Ishikawa (cell line): ENCODE results near the gene CMTM1.
A peak's percentile ranks its signal among the peaks of the same experiment; 100 is the strongest.

Experiments
- CEBPB ChIP-seq: IDR thresholded peaks from 2 replicates; pipeline ENCODE4 v1.6.1; 2012
- CREB1 ChIP-seq: IDR thresholded peaks from 2 replicates; pipeline ENCODE4 v1.6.1; 2012; ENCODE audit warnings: low read depth
- EGR1 ChIP-seq: IDR thresholded peaks from 2 replicates; pipeline ENCODE4 v1.6.1; 2012
- EP300 ChIP-seq: IDR thresholded peaks from 2 replicates; pipeline ENCODE4 v1.6.1; 2012; ENCODE audit warnings: borderline replicate concordance
- FOXM1 ChIP-seq: IDR thresholded peaks from 2 replicates; pipeline ENCODE4 v1.6.1; 2012; ENCODE audit warnings: low read depth, borderline replicate concordance
- NFIC ChIP-seq: IDR thresholded peaks from 2 replicates; pipeline ENCODE4 v1.6.1; 2012
- RAD21 ChIP-seq: IDR thresholded peaks from 2 replicates; pipeline ENCODE4 v1.6.1; 2012; ENCODE audit warnings: low read depth
- REST ChIP-seq: IDR thresholded peaks from 2 replicates; pipeline ENCODE4 v1.6.1; 2012; ENCODE audit warnings: low read depth, mild to moderate bottlenecking
- TAF1 ChIP-seq: IDR thresholded peaks from 2 replicates; pipeline ENCODE4 v1.6.1; 2012; ENCODE audit warnings: low read depth, mild to moderate bottlenecking
- TCF12 ChIP-seq: IDR thresholded peaks from 2 replicates; pipeline ENCODE4 v1.6.1; 2012; ENCODE audit warnings: low read depth
- TEAD4 ChIP-seq: IDR thresholded peaks from 2 replicates; pipeline ENCODE4 v1.6.1; 2012
- YY1 ChIP-seq: IDR thresholded peaks from 2 replicates; pipeline ENCODE4 v1.6.1; 2012; ENCODE audit warnings: low read depth
- ZBTB7A ChIP-seq: IDR thresholded peaks from 2 replicates; pipeline ENCODE4 v1.6.1; 2012; ENCODE audit warnings: low read depth
- TF ChIP-seq, protein P1 (sequence below): IDR thresholded peaks from 2 replicates; pipeline ENCODE4 v1.6.1; 2012
- TF ChIP-seq, protein P2 (sequence below): IDR thresholded peaks from 2 replicates; pipeline ENCODE4 v1.6.1; 2012

CMTM1 gene

DNA sequence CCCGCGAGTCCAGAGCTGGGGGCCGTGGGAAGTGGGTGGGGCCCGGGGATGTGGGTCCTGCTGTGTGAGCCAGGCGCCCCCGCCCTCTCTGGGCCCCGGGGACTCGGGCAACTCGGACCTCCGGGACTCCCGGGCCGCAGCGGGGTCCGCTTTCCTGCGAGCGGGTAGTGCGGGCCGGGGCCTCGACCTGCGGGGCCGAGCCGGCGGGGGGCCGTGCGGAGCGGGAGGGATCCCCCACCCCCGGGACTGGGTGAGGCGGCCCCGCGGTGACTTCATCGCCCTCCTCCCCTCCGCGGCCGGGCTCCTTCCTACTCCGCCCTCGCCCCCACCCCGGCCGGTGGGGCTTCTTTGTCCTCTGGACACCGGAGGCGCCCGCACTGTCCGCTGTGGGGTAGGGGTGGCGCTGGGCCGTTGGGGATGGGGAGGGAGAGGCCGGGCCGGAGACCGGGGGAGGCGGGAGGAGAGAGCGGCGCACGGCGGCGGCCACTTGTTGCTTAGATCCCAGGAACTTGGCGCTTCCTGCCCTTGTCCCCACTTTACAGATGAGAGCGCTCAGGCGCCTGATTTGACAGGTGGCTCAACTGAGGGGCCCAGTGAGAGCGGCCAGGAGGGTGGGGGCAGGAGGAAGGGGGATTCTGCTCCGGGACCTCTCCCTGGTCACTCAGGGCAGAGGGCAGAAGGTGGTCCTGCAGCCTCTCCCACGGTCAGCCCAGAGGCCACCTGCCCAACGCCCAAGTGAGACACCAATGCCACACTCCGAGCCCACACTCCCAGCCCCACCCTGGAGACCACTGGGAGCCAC, 39.1 kb downstream of the CMTM1 start:
- TF ChIP-seq ZBTB7A (peak; percentile 43; the same call in 1 of the 2 replicates), EP300 (no peak), CREB1 (no peak), NFIC (no peak)

DNA sequence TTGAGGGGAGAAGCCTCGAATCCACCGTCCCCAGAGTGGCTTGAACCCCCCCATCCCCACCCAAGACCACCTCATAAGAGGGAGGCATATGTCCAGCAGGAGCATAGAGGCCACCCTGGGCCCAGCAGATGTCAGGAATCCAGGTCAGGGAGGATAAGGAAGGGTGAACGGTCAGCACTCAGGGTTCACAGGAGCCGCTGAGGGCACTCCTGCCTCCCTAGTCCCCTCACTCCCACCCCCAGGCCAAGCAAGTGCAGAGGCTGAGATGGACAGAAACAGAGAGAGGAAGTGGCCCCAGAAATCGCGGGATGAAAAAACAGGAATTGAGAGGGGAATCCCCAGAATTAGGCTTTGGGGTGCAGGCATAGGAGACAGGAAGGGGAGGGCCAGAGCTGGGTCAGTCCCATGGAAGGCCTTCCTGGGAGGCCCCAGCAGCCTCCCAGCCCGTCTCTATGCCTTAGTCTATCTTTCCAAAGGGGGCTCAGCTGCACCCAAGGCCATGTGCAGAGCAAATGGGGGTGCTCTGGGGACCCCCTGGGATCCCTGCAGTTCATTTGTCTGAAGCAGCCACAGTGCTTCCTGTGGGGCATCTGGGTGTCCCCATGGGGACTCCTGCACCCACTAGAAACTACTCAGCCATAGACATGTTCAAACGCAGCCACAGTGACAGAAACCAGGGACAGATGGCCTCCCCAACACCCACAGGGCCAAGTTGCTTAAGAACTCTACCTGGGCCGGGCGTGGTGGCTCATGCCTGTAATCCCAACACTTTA, 39.9 kb downstream of the CMTM1 start:
- TF ChIP-seq TCF12 = no peak
- no peak for TF ChIP-seq TEAD4
- TF ChIP-seq TAF1 = no peak
- TF ChIP-seq, protein P1, sequence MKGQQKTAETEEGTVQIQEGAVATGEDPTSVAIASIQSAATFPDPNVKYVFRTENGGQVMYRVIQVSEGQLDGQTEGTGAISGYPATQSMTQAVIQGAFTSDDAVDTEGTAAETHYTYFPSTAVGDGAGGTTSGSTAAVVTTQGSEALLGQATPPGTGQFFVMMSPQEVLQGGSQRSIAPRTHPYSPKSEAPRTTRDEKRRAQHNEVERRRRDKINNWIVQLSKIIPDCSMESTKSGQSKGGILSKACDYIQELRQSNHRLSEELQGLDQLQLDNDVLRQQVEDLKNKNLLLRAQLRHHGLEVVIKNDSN = no peak
- TF ChIP-seq ZBTB7A = no peak
- TF ChIP-seq FOXM1 = no peak
- TF ChIP-seq REST = no peak
- TF ChIP-seq, protein P2, sequence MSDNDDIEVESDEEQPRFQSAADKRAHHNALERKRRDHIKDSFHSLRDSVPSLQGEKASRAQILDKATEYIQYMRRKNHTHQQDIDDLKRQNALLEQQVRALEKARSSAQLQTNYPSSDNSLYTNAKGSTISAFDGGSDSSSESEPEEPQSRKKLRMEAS = no peak
- no peak for TF ChIP-seq NFIC
- TF ChIP-seq EP300 = no peak
- TF ChIP-seq EGR1 = no peak
- TF ChIP-seq RAD21 = no peak
- no peak for TF ChIP-seq CEBPB
- TF ChIP-seq YY1 = no peak
- no peak for TF ChIP-seq CREB1

- TF ChIP-seq YY1 = no peak
- no peak for TF ChIP-seq NFIC
- TF ChIP-seq TAF1 = no peak
- TF ChIP-seq, protein P1 = peak; percentile 56; the same call in 1 of the 2 replicates
- no peak for TF ChIP-seq EP300
- TF ChIP-seq TEAD4 = peak; percentile 90
- TF ChIP-seq CEBPB = no peak
- no peak for TF ChIP-seq ZBTB7A
- TF ChIP-seq REST = no peak
- TF ChIP-seq, protein P2 = peak; percentile 96
- TF ChIP-seq FOXM1 = no peak
- TF ChIP-seq TCF12 = 0 out of 2 replicates have a peak, but pooled peaks have one; percentile 17
- no peak for TF ChIP-seq CREB1
- peak; percentile 66 for TF ChIP-seq RAD21
- TF ChIP-seq EGR1 = peak; percentile 37; the same call in 1 of the 2 replicates
Observed at GRCh38 chr16:66608241-66609138, 42.3 kb downstream of the CMTM1 start.

- TF ChIP-seq FOXM1 (no peak), TEAD4 (no peak), TAF1 (no peak), ZBTB7A (no peak), EGR1 (no peak), TCF12 (0 out of 2 replicates have a peak, but pooled peaks have one; percentile 3), YY1 (no peak)
- TF ChIP-seq, protein P1 = no peak
- TF ChIP-seq, protein P2 = no peak
Observed at GRCh38 chr16:66609139-66609510, 42.9 kb downstream of the CMTM1 start.
